HepG2 (cell line): ENCODE measurements around the gene SLC25A10. TPM values are rescaled to one million over a fixed set of nuclear protein-coding genes. Genes with fewer than 3 reads are reported as not detected.

ENCODE experiments used
- BRF2 ChIP-seq: sonication (generic); formaldehyde crosslinking; IDR thresholded peaks from 2 replicates; pipeline ENCODE4 v1.8.1; 2022; ENCODE audit warnings: mild to moderate bottlenecking, missing genetic modification reagents
- CBX1 ChIP-seq: IDR thresholded peaks from one replicate; pipeline ENCODE4 v1.6.1; 2016; ENCODE audit warnings: antibody characterized with exemption, low read depth
- CENPX ChIP-seq: sonication (generic); formaldehyde crosslinking; IDR thresholded peaks from 2 replicates; pipeline ENCODE4 v1.9.0; 2021; ENCODE audit warnings: mild to moderate bottlenecking, missing genetic modification reagents, moderate library complexity
- DPF2 ChIP-seq: sonication (generic); formaldehyde crosslinking; IDR thresholded peaks from 2 replicates; pipeline ENCODE4 v1.4.0; 2020; ENCODE audit warnings: mild to moderate bottlenecking, low read depth, missing genetic modification reagents, borderline replicate concordance
- GMEB2 ChIP-seq: IDR thresholded peaks from 2 replicates; pipeline ENCODE4 v1.6.1; 2016; ENCODE audit warnings: missing biosample characterization, missing genetic modification reagents, low read depth
- HBP1 ChIP-seq: IDR thresholded peaks from 2 replicates; pipeline ENCODE4 v1.6.1; 2016; ENCODE audit warnings: low read depth, control low read depth
- MAX ChIP-seq: IDR thresholded peaks from 2 replicates; pipeline ENCODE4 v1.6.1; 2012; ENCODE audit warnings: inconsistent platforms
- NFE2L2 ChIP-seq: fragments of 150-350 bp; IDR thresholded peaks from 2 replicates; pipeline ENCODE4 v1.6.1; 2014; ENCODE audit warnings: low read length
- PITX1 ChIP-seq: sonication (generic); formaldehyde crosslinking; IDR thresholded peaks from 2 replicates; pipeline ENCODE4 v1.5.1; 2020; ENCODE audit warnings: mild to moderate bottlenecking, missing genetic modification reagents
- POGZ ChIP-seq: sonication (generic); formaldehyde crosslinking; IDR thresholded peaks from 2 replicates; pipeline ENCODE4 v1.4.0; 2020; ENCODE audit warnings: mild to moderate bottlenecking, missing genetic modification reagents
- RFX1 ChIP-seq: fragments of 450-650 bp; IDR thresholded peaks from 2 replicates; pipeline ENCODE4 v1.6.1; 2017
- RORA ChIP-seq: sonication (generic); formaldehyde crosslinking; IDR thresholded peaks from 2 replicates; pipeline ENCODE4 v1.5.0; 2020; ENCODE audit warnings: mild to moderate bottlenecking, missing genetic modification reagents, moderate library complexity
- SMAD3 ChIP-seq: sonication (generic); formaldehyde crosslinking; IDR thresholded peaks from 2 replicates; pipeline ENCODE4 v1.4.0; 2020; ENCODE audit warnings: missing genetic modification reagents
- SNAPC5 ChIP-seq: sonication (generic); formaldehyde crosslinking; IDR thresholded peaks from 2 replicates; pipeline ENCODE4 v1.8.1; 2023; ENCODE audit warnings: mild to moderate bottlenecking, missing genetic modification reagents, borderline replicate concordance
- ZBTB21 ChIP-seq: sonication (generic); formaldehyde crosslinking; IDR thresholded peaks from 2 replicates; pipeline ENCODE4 v1.4.0; 2020; ENCODE audit warnings: missing genetic modification reagents
- ZFP82 ChIP-seq: sonication (generic); formaldehyde crosslinking; IDR thresholded peaks from 2 replicates; pipeline ENCODE4 v1.5.1; 2020; ENCODE audit warnings: mild to moderate bottlenecking, missing genetic modification reagents, borderline replicate concordance
- ZNF564 ChIP-seq: sonication (generic); formaldehyde crosslinking; IDR thresholded peaks from 2 replicates; pipeline ENCODE4 v1.8.1; 2023; ENCODE audit warnings: mild to moderate bottlenecking, missing genetic modification reagents
- ZNF597 ChIP-seq: sonication (generic); formaldehyde crosslinking; IDR thresholded peaks from 2 replicates; pipeline ENCODE4 v1.5.0; 2020; ENCODE audit warnings: missing genetic modification reagents
- ZNF670 ChIP-seq: sonication (generic); formaldehyde crosslinking; IDR thresholded peaks from 2 replicates; pipeline ENCODE4 v1.8.0; 2022; ENCODE audit warnings: mild to moderate bottlenecking, missing genetic modification reagents, borderline replicate concordance
- polyA plus RNA-seq, 8 experiments: library from polyadenylated mRNA; depleted of rRNA in 3 of 8; stranded (reverse) in 7 of 8; unstranded in 1 of 8; fragments of >200 nt; fragmentation: Illumina TruSeq in 4 of 8; extraction: Trizol in 4 of 8; gene quantifications; 2 replicates each; pipeline versions ENCODE4 v1.2.1 to v1.2.3, GENCODE V29; 2011 to 2016; ENCODE audit warnings: low read depth in 4 of 8, missing spikeins in 1 of 8, mixed read lengths in 1 of 8; ENCODE audit not compliant: insufficient read depth in 1 of 8
- total RNA-seq, 5 experiments: library from RNA; depleted of rRNA; stranded (reverse); fragments of >200 nt; fragmentation: Illumina TruSeq; extraction: Trizol; gene quantifications; 2 replicates each; pipeline ENCODE4 v1.2.3, GENCODE V29; 2016; ENCODE audit warnings: low read depth in 1 of 5

SLC25A10 gene
- total and polyA plus RNA-seq, 2 of the 13 experiments (the other 11 are each of a cell fraction or from before 2014, with no cell fraction given) = 46.5 to 140 TPM

GRCh38 chr17:81665205-81666091 lies 46.6 kb upstream of the SLC25A10 start (continued):
- TF ChIP-seq PITX1 (CRISPR knock-in tag) (no peak), SNAPC5 (CRISPR knock-in tag) (peak; percentile 82), RORA (CRISPR knock-in tag) (no peak), POGZ (CRISPR knock-in tag) (no peak), SMAD3 (CRISPR knock-in tag) (no peak), DPF2 (CRISPR knock-in tag) (no peak), GMEB2 (CRISPR knock-in tag) (no peak), ZFP82 (CRISPR knock-in tag) (no peak), ZNF597 (CRISPR knock-in tag) (no peak), RFX1 (no peak), CBX1 (no peak), ZBTB21 (CRISPR knock-in tag) (no peak), ZNF670 (CRISPR knock-in tag) (peak; percentile 46; the same call in 1 of the 2 replicates), CENPX (no peak), BRF2 (no peak), NFE2L2 (no peak), MAX (peak; percentile 98), ZNF564 (CRISPR knock-in tag) (no peak), HBP1 (no peak)
